Endodermal cell (in vitro differentiated cells): ENCODE measurements around the gene HOXD4. TPM values are rescaled to one million over a fixed set of nuclear protein-coding genes. Genes with fewer than 3 reads are reported as not detected.

ENCODE experiments used
- DNase-seq: peaks from one replicate; pipeline ENCODE4 v3.0.0-alpha.2; 2017
- H3K27ac ChIP-seq: 2 replicates; pipeline ENCODE4 v1.5.1; 2013; ENCODE audit warnings: mild to moderate bottlenecking, low read depth, low read length, moderate library complexity
- H3K27me3 ChIP-seq: 2 replicates; pipeline ENCODE4 v1.6.1; 2013; ENCODE audit warnings: mild to moderate bottlenecking, low read length, moderate library complexity; ENCODE audit not compliant: insufficient read depth, control insufficient read depth, poor library complexity, severe bottlenecking
- H3K36me3 ChIP-seq: 2 replicates; pipeline ENCODE4 v1.7.0; 2013; ENCODE audit warnings: mild to moderate bottlenecking, low read length, moderate library complexity; ENCODE audit not compliant: control insufficient read depth, insufficient read depth
- H3K4me1 ChIP-seq: one replicate; pipeline ENCODE4 v1.7.0; 2013; ENCODE audit warnings: low read length; ENCODE audit not compliant: control insufficient read depth, insufficient read depth
- H3K4me3 ChIP-seq: 2 replicates; pipeline ENCODE4 v1.5.1; 2013; ENCODE audit warnings: mild to moderate bottlenecking, low read length, moderate library complexity
- H3K9ac ChIP-seq: 2 replicates; pipeline ENCODE4 v1.6.1; 2013; ENCODE audit warnings: mild to moderate bottlenecking, low read length, moderate library complexity; ENCODE audit not compliant: poor library complexity, severe bottlenecking; ENCODE audit errors: extremely low read depth
- H3K9me3 ChIP-seq: 2 replicates; pipeline ENCODE4 v1.6.1; 2013; ENCODE audit warnings: mild to moderate bottlenecking, low read length, moderate library complexity; ENCODE audit not compliant: control insufficient read depth
- H3K27ac Mint-ChIP-seq: 2 replicates; pipeline ENCODE4 v1.8.0; 2020; ENCODE audit warnings: mixed read lengths
- H3K27me3 Mint-ChIP-seq: 2 replicates; pipeline ENCODE4 v1.8.0; 2021; ENCODE audit warnings: mild to moderate bottlenecking, mixed read lengths; ENCODE audit not compliant: insufficient read depth
- H3K36me3 Mint-ChIP-seq: 2 replicates; pipeline ENCODE4 v1.8.0; 2020; ENCODE audit warnings: low read depth, mixed read lengths
- H3K4me1 Mint-ChIP-seq: 2 replicates; pipeline ENCODE4 v1.8.0; 2020; ENCODE audit warnings: mixed read lengths
- H3K4me3 Mint-ChIP-seq: 2 replicates; pipeline ENCODE4 v1.8.0; 2020; ENCODE audit warnings: mild to moderate bottlenecking, moderate library complexity, mixed read lengths
- H3K9me3 Mint-ChIP-seq: 2 replicates; pipeline ENCODE4 v1.8.0; 2020; ENCODE audit warnings: mild to moderate bottlenecking, mixed read lengths
- WGBS, 2 experiments: methylation state at CpG; one replicate each; pipeline versions ENCODE4 v1.1.5 to v1.1.7; 2013; ENCODE audit warnings: missing lambda C conversion rate in 2 of 2, mixed read lengths in 1 of 2; ENCODE audit not compliant: insufficient coverage in 1 of 2, insufficient read length in 1 of 2; 5-methylcytosine and 5-hydroxymethylcytosine counted together
- total RNA-seq, 2 donors: library from RNA; stranded (reverse); fragmentation: NEBNext Ultra II Directional in 1 of 2; extraction: Animal tissue kit (Norgen Biotek cat#: 25700) in 1 of 2; gene quantifications; 2 replicates in 1 of 2; 3 replicates in 1 of 2; pipeline ENCODE4 v1.2.1, GENCODE V29; 2021
- TF ChIP-seq, protein P1 (sequence below): fragments of 200-600 bp; sonication (generic); conservative IDR thresholded peaks from 2 replicates; pipeline ENCODE4 v1.5.0; 2021; ENCODE audit warnings: antibody characterized with exemption, mild to moderate bottlenecking

Gene HOXD4
- total RNA-seq, 2 donors from 2014 or later, result not detected

GRCh38 chr2:176135035-176135440 lies 16.3 kb upstream of the HOXD4 start:
- H3K36me3 ChIP-seq, result no peaks in the 10 kb centered on the region
- H3K4me3 ChIP-seq, result no peak overlapping the region
- no peak for DNase-seq
- no peak overlapping the region for H3K9ac ChIP-seq
- H3K27ac ChIP-seq, result no peak overlapping the region
- Mint-ChIP-seq H3K9me3 (no peaks in the 10 kb centered on the region), H3K4me1 (peaks cover 5% of the 10 kb centered on the region), H3K27ac (no peak overlapping the region), H3K4me3 (no peak overlapping the region), H3K36me3 (no peaks in the 10 kb centered on the region), H3K27me3 (peaks cover 98% of the 10 kb centered on the region)
- peaks cover 3% of the 10 kb centered on the region for H3K4me1 ChIP-seq
- H3K9me3 ChIP-seq, result peaks cover 14% of the 10 kb centered on the region
- peaks cover 100% of the 10 kb centered on the region for H3K27me3 ChIP-seq
- TF ChIP-seq, protein P1, sequence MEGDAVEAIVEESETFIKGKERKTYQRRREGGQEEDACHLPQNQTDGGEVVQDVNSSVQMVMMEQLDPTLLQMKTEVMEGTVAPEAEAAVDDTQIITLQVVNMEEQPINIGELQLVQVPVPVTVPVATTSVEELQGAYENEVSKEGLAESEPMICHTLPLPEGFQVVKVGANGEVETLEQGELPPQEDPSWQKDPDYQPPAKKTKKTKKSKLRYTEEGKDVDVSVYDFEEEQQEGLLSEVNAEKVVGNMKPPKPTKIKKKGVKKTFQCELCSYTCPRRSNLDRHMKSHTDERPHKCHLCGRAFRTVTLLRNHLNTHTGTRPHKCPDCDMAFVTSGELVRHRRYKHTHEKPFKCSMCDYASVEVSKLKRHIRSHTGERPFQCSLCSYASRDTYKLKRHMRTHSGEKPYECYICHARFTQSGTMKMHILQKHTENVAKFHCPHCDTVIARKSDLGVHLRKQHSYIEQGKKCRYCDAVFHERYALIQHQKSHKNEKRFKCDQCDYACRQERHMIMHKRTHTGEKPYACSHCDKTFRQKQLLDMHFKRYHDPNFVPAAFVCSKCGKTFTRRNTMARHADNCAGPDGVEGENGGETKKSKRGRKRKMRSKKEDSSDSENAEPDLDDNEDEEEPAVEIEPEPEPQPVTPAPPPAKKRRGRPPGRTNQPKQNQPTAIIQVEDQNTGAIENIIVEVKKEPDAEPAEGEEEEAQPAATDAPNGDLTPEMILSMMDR, result no peak

GRCh38 chr2:176136374-176137251 lies 14.7 kb upstream of the HOXD4 start:
- H3K36me3 ChIP-seq, result no peaks in the 10 kb centered on the region
- Mint-ChIP-seq H3K27ac (no peak overlapping the region), H3K4me1 (peaks cover 5% of the 10 kb centered on the region), H3K27me3 (peaks cover 98% of the 10 kb centered on the region), H3K4me3 (peak overlapping the region; percentile 50), H3K9me3 (no peaks in the 10 kb centered on the region), H3K36me3 (no peaks in the 10 kb centered on the region)
- WGBS, 2 experiments, result 1 to 3% methylated on average over 12 to 71 of the region's 71 CpGs
- peaks cover 14% of the 10 kb centered on the region for H3K9me3 ChIP-seq
- DNase-seq, result peak; percentile 74
- peaks cover 98% of the 10 kb centered on the region for H3K27me3 ChIP-seq
- peak overlapping the region; percentile 79 for H3K4me3 ChIP-seq
- peaks cover 3% of the 10 kb centered on the region for H3K4me1 ChIP-seq
- peak overlapping the region; percentile 50 for H3K27ac ChIP-seq
- TF ChIP-seq, protein P1, result no peak
- H3K9ac ChIP-seq, result no peak overlapping the region

DNA sequence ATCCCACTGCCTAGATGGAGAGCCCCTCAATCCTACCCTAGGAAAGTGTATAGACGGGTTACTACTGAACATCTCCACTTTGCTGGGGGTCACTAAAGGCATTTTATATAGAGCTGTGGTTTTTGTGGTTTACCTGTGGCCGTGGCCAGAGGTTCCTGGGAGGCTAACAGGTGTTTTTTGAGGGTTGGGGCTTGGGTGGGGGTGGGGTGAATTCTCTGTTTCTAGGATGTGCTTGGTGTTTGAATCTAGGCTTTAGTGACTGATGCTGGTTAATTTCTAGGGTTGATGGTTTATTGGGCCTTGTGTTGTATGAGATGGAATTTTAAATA lies 14.1 kb upstream of the HOXD4 start:
- H3K27ac Mint-ChIP-seq, result no peak overlapping the region
- peaks cover 4% of the 10 kb centered on the region for H3K4me1 Mint-ChIP-seq
- no peaks in the 10 kb centered on the region for H3K36me3 Mint-ChIP-seq
- TF ChIP-seq, protein P1, result no peak
- no peaks in the 10 kb centered on the region for H3K36me3 ChIP-seq
- peak overlapping the region; percentile 50 for H3K4me3 Mint-ChIP-seq
- H3K9me3 ChIP-seq, result peaks cover 14% of the 10 kb centered on the region
- peaks cover 3% of the 10 kb centered on the region for H3K4me1 ChIP-seq
- peaks cover 98% of the 10 kb centered on the region for H3K27me3 Mint-ChIP-seq
- no peak overlapping the region for H3K27ac ChIP-seq
- 17 to 27% methylated on average over 1 to 2 of the region's 2 CpGs for WGBS, 2 experiments
- peaks cover 98% of the 10 kb centered on the region for H3K27me3 ChIP-seq
- H3K9me3 Mint-ChIP-seq, result no peaks in the 10 kb centered on the region
- H3K9ac ChIP-seq, result no peak overlapping the region
- H3K4me3 ChIP-seq, result peak overlapping the region; percentile 79
- DNase-seq, result no peak
